SKM-1 treated with dmso at 0.1 percent for 144 hours (cell line): Measurements from ENCODE around the gene STEAP4.

Experiments used
- DNase-seq: peaks from one replicate; lab custom pipeline; 2025; ENCODE audit not compliant: unreplicated experiment; lab: John Stamatoyannopoulos, UW

The STEAP4 gene

DNA sequence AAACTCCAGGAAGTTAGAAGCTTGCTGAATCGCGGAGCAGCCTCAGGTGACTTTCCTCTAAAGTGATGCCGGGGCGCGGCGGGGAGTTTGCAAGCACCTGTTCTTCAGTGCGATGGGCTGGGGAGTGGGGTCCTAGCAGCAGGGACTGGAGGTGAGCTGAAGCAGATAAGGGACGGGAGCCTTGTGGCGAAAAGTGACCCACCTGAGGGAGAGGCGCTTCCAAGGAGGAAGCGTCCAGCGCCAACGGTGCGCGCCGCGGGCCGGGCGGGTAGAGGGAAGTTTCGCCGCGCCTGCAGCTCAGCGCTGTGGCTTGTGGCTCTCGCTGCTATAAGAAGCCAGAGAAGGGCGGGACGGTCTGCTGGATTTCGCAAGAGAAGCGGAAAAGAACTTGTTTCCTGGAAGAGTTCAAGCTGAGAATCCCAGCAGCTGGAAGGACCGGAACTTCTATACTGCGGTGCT is at the start of gene STEAP4:
Gene STEAP4 (minus strand): TSS at position 305 of the 459 bp plus-strand sequence. CDS start 22,625 bp downstream, outside the sequence.
- DNase-seq = peak; percentile 84

DNA sequence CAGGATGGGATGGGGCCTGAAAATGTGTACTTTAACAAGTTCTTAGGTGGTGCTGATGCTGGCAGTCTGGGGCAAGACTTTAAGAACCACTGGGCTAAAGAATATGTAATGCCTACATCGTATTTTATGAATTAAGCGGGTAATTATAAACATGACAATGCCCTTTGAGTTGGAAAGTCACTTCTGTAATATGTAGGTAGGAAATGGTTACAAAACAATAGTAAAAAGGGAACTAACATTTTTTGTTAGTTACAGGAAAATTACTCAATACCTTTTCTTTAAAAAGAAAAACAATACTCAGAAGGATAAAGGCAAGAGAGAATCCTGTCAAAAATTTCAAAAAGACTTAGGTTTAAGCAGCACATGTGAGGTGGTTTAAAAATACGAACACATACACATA is 48.3 kb upstream of the STEAP4 start:
- DNase-seq = peak; percentile 89

DNA sequence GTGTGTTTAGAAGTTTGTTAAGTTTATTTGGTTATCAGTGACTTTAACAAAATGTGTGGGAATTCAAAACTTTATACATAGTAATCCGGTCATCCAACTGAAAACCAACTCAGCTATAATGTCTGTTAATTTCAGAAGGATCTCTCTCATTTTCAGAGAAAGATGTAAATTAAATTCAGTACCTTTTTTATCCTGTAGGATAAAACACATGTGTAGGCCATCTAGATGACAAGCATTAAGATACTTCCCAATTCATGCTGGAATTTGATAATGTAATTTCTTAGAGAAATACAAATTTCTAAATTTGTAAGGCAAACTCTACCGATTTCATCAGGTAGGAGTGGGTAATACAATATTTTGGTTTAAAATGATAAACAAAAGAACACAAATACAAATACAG is 43.4 kb upstream of the STEAP4 start:
- no peak for DNase-seq

DNA sequence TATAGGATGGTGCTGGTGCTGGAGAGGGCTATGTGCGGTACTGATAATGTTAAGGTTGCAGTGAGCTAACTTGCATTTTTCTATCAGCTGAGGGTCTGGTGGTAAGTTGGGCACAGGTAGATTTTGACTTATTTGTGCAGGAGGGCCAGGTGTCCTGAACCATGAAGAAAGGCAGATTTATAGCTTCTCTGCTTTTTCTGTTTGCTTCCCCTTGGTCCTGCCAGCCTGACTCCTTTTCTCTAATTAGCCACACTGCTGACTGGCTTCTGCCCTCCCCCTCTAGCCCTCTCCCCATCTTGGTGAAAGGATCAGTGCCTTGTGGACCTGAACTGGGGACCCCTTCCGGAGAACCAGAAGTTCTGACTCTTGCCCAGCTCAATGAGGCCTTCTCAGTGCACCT is 40.8 kb upstream of the STEAP4 start:
- DNase-seq = no peak

DNA sequence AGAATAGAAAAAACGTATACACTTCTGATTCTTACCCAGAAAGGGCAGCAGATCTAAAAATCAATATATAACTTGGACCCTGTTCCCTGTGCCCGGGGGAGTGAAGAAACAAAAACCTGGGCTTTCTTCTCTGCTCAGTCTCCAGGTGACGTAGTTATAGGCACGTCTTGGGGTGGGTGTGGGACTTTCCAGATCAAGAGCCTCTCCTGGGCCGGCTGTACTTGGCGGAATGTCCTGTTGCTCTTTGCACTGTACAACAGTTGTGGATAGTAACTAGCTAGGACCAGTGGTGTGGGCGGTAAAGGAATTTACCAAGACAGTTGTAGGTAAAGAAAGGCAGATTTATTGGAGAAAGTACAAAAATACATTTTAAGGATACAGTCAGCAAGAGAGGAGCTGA is 40.4 kb upstream of the STEAP4 start:
- no peak for DNase-seq

DNA sequence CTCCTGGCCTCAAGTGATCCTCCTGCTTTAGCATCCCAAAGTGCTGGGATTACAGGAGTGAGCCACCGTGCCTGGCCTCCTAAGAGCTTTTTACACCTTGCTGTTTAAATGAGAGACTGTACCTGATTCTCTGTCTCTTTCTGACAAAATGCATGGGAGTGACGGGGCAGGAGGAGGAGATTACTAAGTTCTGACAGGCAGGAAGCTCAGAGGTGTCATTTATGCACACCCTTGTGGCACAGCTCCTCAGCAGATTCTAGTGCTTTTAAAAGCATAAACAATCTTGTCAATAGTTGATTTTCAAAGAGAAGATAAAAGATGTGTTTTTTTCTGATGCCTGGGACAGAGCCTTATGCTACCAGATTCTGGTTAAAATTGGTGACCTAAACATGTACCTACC is 39.7 kb upstream of the STEAP4 start:
- no peak for DNase-seq

DNA sequence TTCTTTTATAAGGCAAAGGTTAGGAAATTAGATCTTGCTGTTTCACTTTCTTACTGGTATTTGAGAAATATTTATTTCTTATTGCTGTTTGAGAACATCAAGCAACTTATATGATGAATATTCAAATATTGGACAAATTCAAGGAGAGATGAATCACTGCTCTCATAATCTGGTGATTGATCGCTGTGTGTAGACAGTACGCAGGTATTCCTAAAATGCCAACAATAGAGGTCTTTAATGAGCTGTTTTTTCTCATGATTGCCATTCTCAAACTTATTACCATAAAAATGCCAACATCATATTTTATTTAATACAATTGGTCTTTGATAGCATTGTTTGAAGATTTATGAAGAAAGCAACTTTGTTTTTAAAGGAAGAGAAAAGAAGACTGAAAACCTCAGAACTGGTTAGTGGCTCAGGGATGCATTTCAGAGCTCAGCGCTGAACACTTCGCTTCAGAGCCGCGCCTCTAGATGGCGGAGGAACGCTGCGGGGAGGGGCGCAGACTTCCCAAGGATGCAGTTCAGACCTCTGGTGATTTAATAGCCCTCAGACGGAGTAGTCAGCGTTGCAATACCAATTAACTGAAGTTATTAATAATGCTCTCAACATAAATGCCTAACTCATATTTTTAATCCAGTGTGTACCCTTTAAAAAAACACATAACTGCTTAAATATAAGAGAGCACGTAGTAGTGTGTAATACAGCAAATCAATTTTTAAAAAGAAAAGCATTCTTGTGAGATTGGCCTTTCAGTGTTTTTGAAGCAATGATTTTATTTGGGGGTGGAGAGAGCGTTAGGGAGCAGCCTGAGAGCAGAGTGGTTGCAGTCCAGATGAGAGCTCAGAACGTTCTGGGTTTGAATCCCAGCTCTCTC is 38.5 kb upstream of the STEAP4 start:
- no peak for DNase-seq

DNA sequence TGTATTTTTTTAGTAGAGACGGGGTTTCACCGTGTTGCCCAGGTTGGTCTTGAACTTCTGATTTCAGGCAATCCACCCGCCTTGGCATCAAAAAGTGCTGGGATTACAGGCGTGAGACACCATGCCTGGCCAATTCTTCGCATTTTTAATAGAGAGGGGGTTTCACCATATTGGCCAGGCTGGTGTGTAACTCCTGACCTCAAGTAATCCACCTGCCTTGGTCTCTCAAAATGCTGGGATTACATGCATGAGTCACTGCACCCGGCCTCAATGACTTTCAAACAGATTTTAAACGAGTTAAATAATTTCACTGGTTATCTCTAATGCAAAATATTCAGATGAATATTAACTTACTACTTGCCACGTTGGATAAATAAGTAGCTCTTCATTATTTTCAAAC is 37.6 kb upstream of the STEAP4 start:
- no peak for DNase-seq

DNA sequence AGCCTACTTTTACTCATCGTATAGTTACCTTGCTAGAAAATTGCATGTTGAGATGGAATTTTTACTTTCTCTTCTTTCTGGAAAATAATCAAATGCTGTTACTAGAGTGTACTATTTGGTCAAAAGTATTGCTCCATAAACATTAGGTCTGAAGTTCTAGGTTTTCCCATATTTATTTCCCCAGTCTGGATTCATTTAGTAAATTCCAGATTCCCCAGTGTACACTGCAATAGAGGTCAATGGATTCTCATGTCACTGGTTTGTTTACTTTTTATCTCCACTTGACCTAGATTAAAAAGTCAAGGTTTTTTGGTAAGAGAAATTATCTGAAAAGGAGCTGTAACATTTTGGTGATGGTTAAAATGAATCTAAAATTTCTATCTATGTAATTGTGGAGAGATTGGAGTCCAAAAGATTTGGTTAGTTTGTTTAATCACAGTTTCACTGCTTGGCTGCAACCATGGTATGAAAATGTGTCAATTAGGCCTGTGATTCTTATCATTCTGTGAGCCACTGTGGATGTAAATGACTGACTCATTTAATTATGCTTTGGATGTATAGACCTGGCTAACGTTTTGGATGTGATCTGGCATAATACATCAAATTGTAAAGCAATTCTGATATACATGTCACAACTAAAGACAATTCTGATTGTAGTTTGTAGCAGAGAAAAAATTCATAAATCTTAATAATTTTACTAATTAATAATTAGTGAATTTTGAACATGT is 32.7 kb upstream of the STEAP4 start:
- DNase-seq = no peak

DNA sequence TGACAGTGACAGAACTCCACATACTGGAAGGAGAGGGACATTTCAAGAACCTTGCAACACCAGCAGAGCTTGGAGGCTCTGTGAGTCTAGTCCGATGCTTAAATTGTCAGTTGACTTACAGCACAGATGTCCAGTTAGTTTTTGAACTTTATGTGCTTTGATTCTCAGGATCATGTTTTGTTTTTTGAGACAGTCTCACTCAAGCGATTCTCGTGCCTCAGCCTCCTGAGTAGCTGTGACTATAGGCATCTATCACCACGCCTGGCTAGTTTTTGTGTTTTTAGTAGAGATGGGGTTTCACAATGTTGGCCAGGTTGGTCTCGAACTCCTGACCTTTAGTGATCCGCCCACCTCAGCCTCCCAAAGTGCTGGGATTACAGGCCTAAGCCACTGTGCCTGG is 31.8 kb upstream of the STEAP4 start:
- no peak for DNase-seq

DNA sequence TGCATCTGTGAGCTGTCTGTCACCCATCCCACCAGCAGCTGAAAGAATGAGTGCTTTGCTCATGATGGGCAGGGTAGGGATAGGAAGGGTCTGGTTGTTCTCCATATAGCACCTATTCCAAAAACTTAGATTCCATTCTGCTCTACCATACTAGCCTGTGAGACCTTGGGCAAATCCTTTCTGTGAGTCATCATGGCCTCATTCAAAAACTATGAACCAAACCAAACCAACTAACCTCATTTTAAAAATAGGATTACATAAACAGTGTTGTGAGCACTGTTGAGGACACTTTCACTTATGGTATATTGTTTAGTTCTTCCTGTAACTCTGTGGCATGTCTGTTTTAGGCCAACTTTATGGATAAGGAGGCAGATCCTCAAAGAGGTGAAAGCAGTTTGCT is 30.9 kb upstream of the STEAP4 start:
- DNase-seq = no peak

DNA sequence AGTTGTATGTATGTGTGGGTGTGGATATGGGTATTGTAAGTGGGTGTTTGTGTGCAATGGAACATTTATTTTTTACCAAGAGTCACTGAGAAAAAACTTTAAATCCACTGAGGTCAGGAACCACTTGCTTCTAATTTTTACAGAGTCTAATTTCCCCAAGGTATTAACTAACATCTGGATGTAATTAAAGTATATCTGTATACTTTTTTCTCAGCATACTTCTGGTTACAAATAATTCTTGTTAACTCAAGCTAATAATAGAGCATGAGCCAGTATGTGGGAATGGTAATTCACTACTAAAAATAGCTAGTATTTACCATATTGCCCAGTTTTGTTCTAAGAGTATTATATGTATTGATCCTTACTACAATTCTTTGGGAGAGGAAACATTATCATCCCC is 24.6 kb upstream of the STEAP4 start:
- no peak for DNase-seq

DNA sequence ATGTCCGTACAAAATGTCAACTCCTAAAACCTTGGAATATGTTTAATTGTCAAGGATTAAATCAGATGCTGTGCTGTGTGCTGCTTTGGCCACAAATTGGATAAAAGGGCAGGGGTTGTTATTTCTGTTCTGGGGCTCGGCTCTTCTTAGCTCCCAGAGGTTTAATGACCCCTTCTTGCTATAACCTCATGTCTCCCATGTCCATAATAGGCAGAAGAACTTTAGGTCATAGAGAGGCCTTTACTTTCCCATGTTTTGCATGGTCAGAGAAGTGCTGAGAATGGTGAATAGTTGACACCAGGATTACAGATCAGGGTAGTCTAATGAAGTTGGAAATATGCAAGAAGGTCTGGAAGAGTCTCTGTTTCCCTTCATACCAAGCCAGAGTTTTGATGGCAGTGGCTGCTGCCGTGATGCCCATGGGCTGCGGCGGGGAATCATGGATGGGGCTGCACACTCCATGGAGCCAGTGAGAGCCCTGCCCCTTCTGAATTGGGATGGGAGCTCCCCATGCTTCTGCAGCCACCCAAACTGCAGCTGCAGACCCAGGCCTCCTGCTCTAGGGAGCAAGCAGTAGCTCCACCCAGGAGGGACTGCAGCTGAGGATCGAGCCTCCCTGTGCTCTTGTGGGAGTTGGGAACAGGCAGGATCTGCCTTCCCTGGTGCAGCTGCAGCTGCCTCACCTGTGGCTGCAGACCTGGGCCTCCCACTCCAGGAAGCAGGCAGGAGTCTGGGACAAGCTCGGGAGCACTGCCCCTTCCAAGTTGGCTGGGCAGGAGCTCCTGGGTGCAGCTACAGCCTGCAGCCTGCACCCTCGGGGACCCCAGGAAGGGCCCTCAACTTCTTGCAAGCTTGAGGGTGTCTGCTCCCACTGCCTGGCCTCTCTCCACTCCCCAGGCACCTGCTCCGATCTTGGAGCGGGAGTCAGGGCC is 23.1 kb upstream of the STEAP4 start:
- DNase-seq = no peak

DNA sequence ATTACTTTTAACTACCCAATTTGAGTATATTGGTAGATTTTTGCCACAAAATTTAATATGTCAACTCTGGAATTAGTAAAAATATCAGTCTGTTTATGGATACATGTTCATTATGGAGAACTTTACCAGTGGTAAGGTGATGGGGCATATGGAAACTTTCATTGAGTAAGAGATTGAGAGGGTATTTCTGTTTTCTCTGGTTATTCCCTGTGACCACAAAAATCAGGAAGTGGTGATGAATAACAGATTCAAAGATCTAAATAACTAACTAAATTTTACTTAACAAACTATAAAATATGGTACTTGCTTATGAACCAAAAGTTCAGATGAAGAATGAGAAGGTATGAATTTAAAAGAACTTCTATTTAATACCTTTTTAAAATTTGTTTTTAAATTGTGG is 22.1 kb upstream of the STEAP4 start:
- DNase-seq = peak; percentile 58

DNA sequence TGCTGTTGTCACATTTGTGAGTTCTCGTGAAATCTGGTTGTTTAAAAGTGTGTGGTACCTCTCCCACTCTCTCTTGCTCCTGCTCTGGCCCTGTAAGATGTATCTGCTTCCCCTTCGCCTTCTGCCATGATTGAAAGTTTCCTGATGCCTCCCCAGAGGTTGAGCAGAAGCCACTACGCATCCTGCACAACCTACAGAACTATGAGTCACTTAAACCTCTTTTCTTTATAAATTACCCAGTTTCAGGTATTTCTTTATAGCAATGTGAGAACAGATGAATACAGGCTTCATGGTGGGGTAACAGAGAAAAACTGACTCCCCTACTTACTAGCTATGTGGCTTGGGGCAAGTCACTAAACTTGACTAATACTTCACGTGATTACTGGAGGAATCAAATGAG is 18.0 kb upstream of the STEAP4 start:
- no peak for DNase-seq

DNA sequence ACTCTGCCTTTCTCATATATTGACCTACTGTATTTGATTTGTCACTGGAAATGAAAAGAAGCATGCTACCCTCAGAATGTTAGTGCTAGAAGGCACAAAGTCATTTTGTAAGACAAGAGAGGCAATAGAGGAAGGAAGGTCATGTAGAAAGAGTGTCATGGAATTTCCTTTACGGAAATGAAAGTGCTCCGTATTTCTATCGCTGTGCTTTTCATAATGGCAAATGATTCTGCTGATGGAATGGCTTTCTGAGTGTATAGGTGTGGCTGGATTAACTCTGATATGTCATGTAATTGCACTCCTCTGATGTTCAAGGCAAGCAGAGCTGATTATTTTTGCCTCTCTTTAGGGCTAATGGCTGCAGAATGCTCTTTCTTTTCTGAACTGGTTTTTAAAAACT is 15.5 kb upstream of the STEAP4 start:
- no peak for DNase-seq

DNA sequence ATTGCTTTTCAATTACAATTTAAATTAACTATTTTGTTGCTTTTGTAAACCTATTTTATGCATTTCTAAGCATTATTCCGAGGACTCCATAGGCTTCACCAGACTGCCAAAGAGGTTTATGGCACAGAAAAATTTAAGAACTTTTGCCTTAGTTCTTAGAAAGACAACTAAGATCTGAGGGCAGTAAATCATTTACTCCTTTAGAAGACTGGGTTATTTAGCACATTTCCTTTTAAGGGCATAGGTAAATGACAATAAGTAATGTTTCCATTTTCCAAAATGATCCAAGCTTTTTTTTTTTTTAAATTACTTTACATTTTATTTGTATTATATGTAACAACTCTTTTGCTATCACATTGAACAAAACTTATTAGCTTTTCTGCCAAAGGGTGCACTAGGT is 15.0 kb upstream of the STEAP4 start:
- DNase-seq = no peak

DNA sequence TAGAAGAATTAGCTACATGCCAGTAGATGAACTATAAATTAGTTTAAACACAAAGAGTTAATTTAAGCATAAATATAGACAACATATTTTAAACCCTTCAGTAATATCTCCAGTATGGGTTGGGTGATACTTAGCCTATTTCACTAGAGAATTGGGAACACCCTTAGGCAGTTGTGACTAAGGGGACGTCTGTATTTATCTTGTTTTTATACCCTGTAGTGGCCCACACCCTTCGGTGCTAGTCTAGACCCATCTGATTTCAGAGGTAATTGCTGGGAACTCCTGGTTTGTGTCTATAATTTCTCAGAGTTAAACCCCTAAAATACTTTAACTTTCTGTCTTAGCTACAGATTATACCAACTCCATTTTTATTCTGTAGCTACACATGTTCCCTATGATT is 11.5 kb upstream of the STEAP4 start:
- no peak for DNase-seq

DNA sequence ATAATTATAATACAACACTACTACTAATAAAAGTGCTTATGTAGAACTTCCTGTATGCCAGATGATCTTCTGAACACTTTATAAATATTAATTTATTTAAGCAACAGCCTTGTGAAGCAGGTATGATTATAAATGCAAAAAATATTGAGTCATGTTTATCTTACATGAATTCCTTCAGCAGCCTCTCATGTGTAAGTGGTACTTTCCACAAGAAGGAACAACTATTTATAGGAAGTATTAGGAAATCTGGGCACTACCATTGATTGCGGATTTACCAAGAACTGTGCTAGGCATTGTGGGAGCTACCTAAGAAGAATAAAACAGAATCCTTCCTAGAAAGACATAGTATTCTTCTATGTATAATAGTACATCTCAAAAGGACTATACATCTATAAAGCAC is 10.7 kb upstream of the STEAP4 start:
- DNase-seq = no peak

DNA sequence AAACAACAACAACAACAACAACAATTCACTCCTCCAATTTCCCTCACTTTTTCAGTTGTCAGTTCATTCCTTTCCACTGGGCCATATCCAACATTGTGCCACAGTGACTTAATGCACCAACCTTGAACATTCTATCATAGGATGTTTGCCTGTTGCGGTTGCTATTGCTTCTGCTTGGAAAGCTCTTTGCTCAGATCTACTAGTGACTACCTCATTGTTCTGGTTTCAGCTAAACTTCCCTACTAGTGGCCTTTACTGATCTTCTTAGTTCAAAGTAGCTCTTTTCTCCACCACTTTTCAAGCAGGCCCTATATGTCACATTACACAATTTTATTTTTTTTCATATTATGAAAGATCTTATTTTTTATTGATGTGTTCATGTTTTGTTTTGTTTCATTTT is 9.8 kb upstream of the STEAP4 start:
- DNase-seq = no peak

DNA sequence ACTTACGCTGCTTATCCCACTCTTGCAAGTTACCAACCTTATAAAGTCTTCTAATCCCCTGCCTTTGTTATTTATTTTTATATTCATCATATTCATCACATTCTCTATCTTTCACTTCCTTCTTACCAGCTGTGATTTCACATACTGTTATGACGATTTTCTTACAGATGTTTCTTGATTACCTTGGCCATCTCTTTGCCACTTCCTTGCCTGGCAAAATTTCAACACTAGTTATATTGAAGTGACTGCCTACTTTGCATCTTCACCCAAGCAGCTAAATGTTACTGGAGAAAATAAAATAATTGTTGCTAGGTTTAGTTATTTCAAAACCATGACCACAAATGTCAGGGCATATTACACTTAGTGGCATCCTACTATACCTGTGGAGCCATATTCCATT is 8.8 kb upstream of the STEAP4 start:
- no peak for DNase-seq
